Loucy (cell line): Measurements from ENCODE around the gene ZNF579.

Source experiments
- H2AFZ ChIP-seq: fragments of 200-600 bp; sonication (generic); 2 replicates; pipeline ENCODE4 v1.6.0; 2016; ENCODE audit warnings: antibody characterized with exemption, mild to moderate bottlenecking, low read length, moderate library complexity
- H3F3A ChIP-seq: fragments of 200-600 bp; 2 replicates; pipeline ENCODE4 v1.6.0; 2016; ENCODE audit warnings: antibody characterized with exemption, low read depth, mild to moderate bottlenecking
- H3K27me3 ChIP-seq: fragments of 200-600 bp; sonication (generic); 2 replicates; pipeline ENCODE4 v1.6.1; 2014; ENCODE audit warnings: low read length, mild to moderate bottlenecking; ENCODE audit not compliant: insufficient read depth, poor library complexity, severe bottlenecking
- H3K36me3 ChIP-seq: fragments of 200-600 bp; sonication (generic); 2 replicates; pipeline ENCODE4 v1.6.1; 2016; ENCODE audit warnings: low read length; ENCODE audit not compliant: insufficient read depth
- H3K4me1 ChIP-seq: fragments of 200-600 bp; sonication (generic); 2 replicates; pipeline ENCODE4 v1.5.1; 2014; ENCODE audit warnings: low read length, mild to moderate bottlenecking; ENCODE audit not compliant: insufficient read depth, poor library complexity, severe bottlenecking
- H3K4me2 ChIP-seq: fragments of 200-600 bp; sonication (generic); 2 replicates; pipeline ENCODE4 v1.6.0; 2014; ENCODE audit warnings: antibody characterized with exemption, low read length, low read depth, mild to moderate bottlenecking; ENCODE audit not compliant: poor library complexity, severe bottlenecking
- H3K4me3 ChIP-seq: fragments of 200-600 bp; sonication (generic); 2 replicates; pipeline ENCODE4 v1.5.1; 2014; ENCODE audit warnings: low read length, mild to moderate bottlenecking, mixed read lengths; ENCODE audit not compliant: poor library complexity, severe bottlenecking
- H3K79me2 ChIP-seq: fragments of 200-600 bp; sonication (generic); 2 replicates; pipeline ENCODE4 v1.6.1; 2014; ENCODE audit warnings: low read length; ENCODE audit not compliant: insufficient read depth
- H3K9ac ChIP-seq: fragments of 200-600 bp; sonication (generic); 2 replicates; pipeline ENCODE4 v1.6.0; 2014; ENCODE audit warnings: mild to moderate bottlenecking, low read depth, low read length, moderate library complexity; ENCODE audit not compliant: poor library complexity, severe bottlenecking
- H3K9me2 ChIP-seq: fragments of 200-600 bp; sonication (generic); replicated peaks from 2 replicates; pipeline ENCODE4 v1.6.1; 2016; ENCODE audit warnings: low read depth, low read length, mixed read lengths
- H3K9me3 ChIP-seq: fragments of 200-600 bp; sonication (generic); 2 replicates; pipeline ENCODE4 v1.6.1; 2014; ENCODE audit warnings: mild to moderate bottlenecking, antibody characterized with exemption, low read length, low read depth; ENCODE audit not compliant: insufficient read depth
- H4K20me1 ChIP-seq: fragments of 200-600 bp; sonication (generic); 2 replicates; pipeline ENCODE4 v1.6.0; 2014; ENCODE audit warnings: antibody characterized with exemption, low read length, mild to moderate bottlenecking; ENCODE audit not compliant: insufficient read depth, poor library complexity, severe bottlenecking
- CTCF ChIP-seq: fragments of 200-600 bp; sonication (generic); conservative IDR thresholded peaks from 2 replicates; pipeline ENCODE4 v1.5.1; 2014; ENCODE audit warnings: mild to moderate bottlenecking, antibody characterized with exemption, low read length
- EZH2phosphoT487 ChIP-seq: fragments of 200-600 bp; IDR thresholded peaks from 2 replicates; pipeline ENCODE4 v1.6.1; 2018; ENCODE audit warnings: antibody characterized with exemption, mild to moderate bottlenecking, moderate library complexity, borderline replicate concordance

The ZNF579 gene

GRCh38 chr19:55620410-55621204, 40.0 kb upstream of the ZNF579 start:
- no peak for TF ChIP-seq CTCF
- Histone ChIP-seq H3K4me3 (no peak overlapping the region), H3K36me3 (peaks cover 10% of the 10 kb centered on the region; the same call in 1 of the 2 replicates), H2AFZ (no peak overlapping the region), H3K4me1 (peaks cover 16% of the 10 kb centered on the region), H3K9me3 (no peaks in the 10 kb centered on the region), H3K79me2 (0 out of 2 replicates have a peak, but pooled peaks cover 7% of the 10 kb centered on the region), H3K27me3 (no peaks in the 10 kb centered on the region), H4K20me1 (peaks cover 6% of the 10 kb centered on the region), H3K4me2 (no peak overlapping the region), H3K9ac (no peak overlapping the region), H3F3A (no peaks in the 10 kb centered on the region), H3K9me2 (no peaks in the 10 kb centered on the region)

GRCh38 chr19:55619286-55619685, 38.6 kb upstream of the ZNF579 start:
- Histone ChIP-seq H3K9me2 (no peaks in the 10 kb centered on the region), H3K36me3 (peaks cover 14% of the 10 kb centered on the region; the same call in 1 of the 2 replicates), H3K27me3 (no peaks in the 10 kb centered on the region), H3F3A (no peaks in the 10 kb centered on the region), H3K4me2 (no peak overlapping the region), H4K20me1 (peaks cover 6% of the 10 kb centered on the region), H2AFZ (no peak overlapping the region), H3K79me2 (0 out of 2 replicates have a peak, but pooled peaks cover 7% of the 10 kb centered on the region), H3K4me1 (peaks cover 11% of the 10 kb centered on the region), H3K4me3 (no peak overlapping the region), H3K9me3 (no peaks in the 10 kb centered on the region), H3K9ac (no peak overlapping the region)
- TF ChIP-seq EZH2phosphoT487, result no peak
- no peak for TF ChIP-seq CTCF

GRCh38 chr19:55618426-55618825, 37.8 kb upstream of the ZNF579 start:
- no peaks in the 10 kb centered on the region for H3K9me3 ChIP-seq
- H3K9me2 ChIP-seq, result no peaks in the 10 kb centered on the region
- H3K79me2 ChIP-seq, result 0 out of 2 replicates have a peak, but pooled peaks cover 2% of the 10 kb centered on the region
- peaks cover 14% of the 10 kb centered on the region; the same call in 1 of the 2 replicates for H3K36me3 ChIP-seq
- peaks cover 6% of the 10 kb centered on the region for H3K4me1 ChIP-seq
- H3F3A ChIP-seq, result no peaks in the 10 kb centered on the region
- peaks cover 1% of the 10 kb centered on the region for H4K20me1 ChIP-seq
- no peak overlapping the region for H3K4me2 ChIP-seq
- no peak overlapping the region for H3K4me3 ChIP-seq
- H2AFZ ChIP-seq, result no peak overlapping the region
- no peaks in the 10 kb centered on the region for H3K27me3 ChIP-seq
- no peak overlapping the region for H3K9ac ChIP-seq
- TF ChIP-seq CTCF (no peak), EZH2phosphoT487 (no peak)
